OCI-M2 (cell line): Measurements from ENCODE around the gene PFKM.

Source experiments
- DNase-seq: peaks from one replicate; lab custom pipeline; 2025; ENCODE audit not compliant: unreplicated experiment; lab: John Stamatoyannopoulos, UW

Gene PFKM

DNA sequence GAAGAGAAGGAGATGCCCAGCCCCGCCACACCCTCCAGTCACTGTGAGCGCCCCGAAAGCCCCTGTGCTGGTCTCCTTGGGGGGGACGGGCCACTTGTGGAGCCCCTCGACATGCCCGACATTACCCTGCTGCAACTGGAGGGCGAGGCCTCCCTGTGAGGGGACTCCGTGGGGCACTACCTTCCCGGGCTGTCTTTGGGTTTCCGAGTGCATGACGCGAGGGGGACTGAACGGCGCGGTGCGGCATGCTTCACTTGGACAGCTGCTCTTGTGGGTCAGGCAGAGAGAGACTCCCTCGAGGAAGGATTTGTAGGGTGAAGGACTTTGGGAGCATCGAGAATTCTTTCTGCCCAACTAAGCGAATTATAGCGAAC lies 65.4 kb downstream of the PFKM start:
- DNase-seq, result no peak

GRCh38 chr12:48185181-48185919 lies 66.2 kb downstream of the PFKM start:
- no peak for DNase-seq

DNA sequence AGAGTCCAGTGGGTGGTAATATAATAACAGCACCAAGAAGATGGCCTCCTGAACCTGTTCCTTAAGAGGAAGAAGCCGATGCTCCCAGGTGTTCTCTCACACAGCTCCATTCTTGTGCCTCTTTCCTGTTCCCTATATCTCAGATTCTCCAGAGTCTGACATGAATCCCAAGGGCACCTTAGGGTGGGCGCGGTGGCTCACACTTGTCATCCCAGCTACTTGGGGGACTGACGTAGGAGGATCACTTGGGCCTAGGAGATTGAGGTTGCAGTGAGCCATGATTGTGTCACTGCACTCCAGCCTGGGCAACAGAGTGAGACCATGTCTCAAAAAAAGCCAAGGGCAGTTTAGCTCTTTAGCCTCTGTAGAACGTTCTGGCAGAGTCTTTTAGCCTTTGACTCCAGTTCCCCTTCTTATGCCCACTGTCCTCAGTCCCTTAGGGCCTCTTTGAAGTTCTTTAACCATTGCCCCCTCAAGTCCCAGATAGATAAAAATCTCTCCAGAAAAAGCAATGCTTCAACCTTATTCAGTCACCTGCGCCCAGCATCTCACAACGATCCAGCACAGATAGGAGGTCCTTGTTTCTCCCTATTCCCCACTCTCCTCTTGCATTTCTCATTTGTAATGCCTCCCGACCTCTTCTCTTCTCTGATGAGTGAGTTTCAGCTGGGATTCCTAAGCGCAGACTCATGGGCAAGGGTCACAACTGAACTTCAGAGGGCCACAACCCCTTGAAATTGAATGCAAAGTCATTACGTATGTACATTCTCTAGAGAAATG lies 68.9 kb downstream of the PFKM start:
- no peak for DNase-seq

GRCh38 chr12:48189331-48190125 lies 70.4 kb downstream of the PFKM start:
- DNase-seq, result peak; percentile 60

- no peak for DNase-seq
Observed at GRCh38 chr12:48191096-48191495, 71.9 kb downstream of the PFKM start.

- DNase-seq, result no peak
Observed at GRCh38 chr12:48192861-48193260, 73.7 kb downstream of the PFKM start.

GRCh38 chr12:48193623-48194022 lies 74.5 kb downstream of the PFKM start:
- DNase-seq, result no peak

- no peak for DNase-seq
Observed at GRCh38 chr12:48194799-48195201, 75.6 kb downstream of the PFKM start.
